ENCODE measurements around the gene RAET1G. TPM values are rescaled to one million over a fixed set of nuclear protein-coding genes. Genes with fewer than 3 reads are reported as not detected.
"Not testable (repeated sequence)": the region's sequence is repeated elsewhere in the genome, so short reads cannot be mapped to it uniquely, and the experiment has no call there.

RAET1G gene
- polyA plus RNA-seq, 2 of the 4 experiments (the other 2 are of a cell fraction) = 10.1 to 24.4 TPM

DNA sequence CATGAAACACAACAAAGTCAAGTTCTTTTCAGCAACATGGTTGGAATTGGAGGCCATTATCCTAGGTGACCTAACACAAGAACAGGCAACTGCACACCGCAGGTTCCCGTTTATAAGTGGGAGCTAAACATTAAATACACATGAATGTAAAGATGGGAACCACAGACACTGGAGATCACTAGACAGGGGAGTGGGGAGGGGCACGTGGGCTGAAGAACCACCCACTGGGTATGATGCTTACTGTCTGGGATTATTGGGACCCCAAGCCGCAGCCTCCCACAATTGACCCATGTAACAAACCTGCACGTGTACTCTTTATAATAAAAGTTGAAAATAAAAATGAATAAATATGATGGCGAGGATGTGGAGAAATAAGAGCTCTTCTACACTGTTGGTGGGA, 8.6 kb upstream of the RAET1G start:
- H3K4me1 ChIP-seq = no peaks in the 10 kb centered on the region
- FAIRE-seq (no peak), DNase-seq (ENCODE audit: low read depth in 1 of 2, low spot score in 1 of 2) (no peak), ATAC-seq (no peak)
- WGBS (ENCODE audit: missing lambda C conversion rate) = 52% methylated on average over 6 of the region's 6 CpGs
- ChIA-PET CTCF (interaction anchor here (1.0 to 2.1 kb wide), 2 partner anchors 85 to 98 kb away, joined by 4 read pairs; no protein-coding TSS in a partner anchor), POLR2A (no interaction called here)
- no peaks in the 10 kb centered on the region for H3K9me3 ChIP-seq
- no peak for TF ChIP-seq RAD21 (conservative IDR thresholded peaks at IDR 0.05 in 1 of 2, IDR thresholded peaks at IDR 0.05 in 1 of 2)
- TF ChIP-seq, protein P1, sequence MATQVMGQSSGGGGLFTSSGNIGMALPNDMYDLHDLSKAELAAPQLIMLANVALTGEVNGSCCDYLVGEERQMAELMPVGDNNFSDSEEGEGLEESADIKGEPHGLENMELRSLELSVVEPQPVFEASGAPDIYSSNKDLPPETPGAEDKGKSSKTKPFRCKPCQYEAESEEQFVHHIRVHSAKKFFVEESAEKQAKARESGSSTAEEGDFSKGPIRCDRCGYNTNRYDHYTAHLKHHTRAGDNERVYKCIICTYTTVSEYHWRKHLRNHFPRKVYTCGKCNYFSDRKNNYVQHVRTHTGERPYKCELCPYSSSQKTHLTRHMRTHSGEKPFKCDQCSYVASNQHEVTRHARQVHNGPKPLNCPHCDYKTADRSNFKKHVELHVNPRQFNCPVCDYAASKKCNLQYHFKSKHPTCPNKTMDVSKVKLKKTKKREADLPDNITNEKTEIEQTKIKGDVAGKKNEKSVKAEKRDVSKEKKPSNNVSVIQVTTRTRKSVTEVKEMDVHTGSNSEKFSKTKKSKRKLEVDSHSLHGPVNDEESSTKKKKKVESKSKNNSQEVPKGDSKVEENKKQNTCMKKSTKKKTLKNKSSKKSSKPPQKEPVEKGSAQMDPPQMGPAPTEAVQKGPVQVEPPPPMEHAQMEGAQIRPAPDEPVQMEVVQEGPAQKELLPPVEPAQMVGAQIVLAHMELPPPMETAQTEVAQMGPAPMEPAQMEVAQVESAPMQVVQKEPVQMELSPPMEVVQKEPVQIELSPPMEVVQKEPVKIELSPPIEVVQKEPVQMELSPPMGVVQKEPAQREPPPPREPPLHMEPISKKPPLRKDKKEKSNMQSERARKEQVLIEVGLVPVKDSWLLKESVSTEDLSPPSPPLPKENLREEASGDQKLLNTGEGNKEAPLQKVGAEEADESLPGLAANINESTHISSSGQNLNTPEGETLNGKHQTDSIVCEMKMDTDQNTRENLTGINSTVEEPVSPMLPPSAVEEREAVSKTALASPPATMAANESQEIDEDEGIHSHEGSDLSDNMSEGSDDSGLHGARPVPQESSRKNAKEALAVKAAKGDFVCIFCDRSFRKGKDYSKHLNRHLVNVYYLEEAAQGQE (IDR thresholded peaks at IDR 0.05) = no peak
- TF ChIP-seq, protein P2, sequence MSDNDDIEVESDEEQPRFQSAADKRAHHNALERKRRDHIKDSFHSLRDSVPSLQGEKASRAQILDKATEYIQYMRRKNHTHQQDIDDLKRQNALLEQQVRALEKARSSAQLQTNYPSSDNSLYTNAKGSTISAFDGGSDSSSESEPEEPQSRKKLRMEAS (IDR thresholded peaks at IDR 0.05) = no peak
- no peak overlapping the region for H3K4me2 ChIP-seq
- no peak overlapping the region for H3K27ac ChIP-seq
- no peak overlapping the region for H3K4me3 ChIP-seq

DNA sequence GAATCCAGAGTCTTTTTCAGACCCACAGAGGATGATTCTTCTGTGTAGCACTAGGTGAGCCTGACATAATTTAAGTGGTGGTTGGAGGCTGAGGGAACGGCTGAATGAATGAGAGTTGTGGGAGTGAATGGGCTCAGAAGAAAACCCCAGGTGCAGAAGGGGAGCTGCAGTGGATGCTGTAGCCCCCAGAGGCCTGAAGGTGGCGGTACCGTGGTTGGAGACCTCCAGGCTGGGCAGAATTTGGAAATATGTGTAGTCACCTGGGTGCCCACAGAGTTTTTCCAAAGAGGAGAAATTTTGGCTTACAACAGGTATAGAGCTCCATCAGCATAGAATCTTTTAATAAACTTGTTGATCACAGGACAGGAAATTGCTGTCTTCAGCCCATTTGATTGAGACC, 6.5 kb upstream of the RAET1G start:
- H3K9me3 ChIP-seq = no peaks in the 10 kb centered on the region
- WGBS (ENCODE audit: missing lambda C conversion rate) = 0% methylated on average over 3 of the region's 3 CpGs
- ATAC-seq (no peak), DNase-seq (ENCODE audit: low read depth in 1 of 2, low spot score in 1 of 2) (no peak), FAIRE-seq (no peak)
- H3K27ac ChIP-seq = no peak overlapping the region
- TF ChIP-seq ZNF302 (CRISPR knock-in tag; IDR thresholded peaks at IDR 0.05) (no peak), FOSB (CRISPR knock-in tag; IDR thresholded peaks at IDR 0.05) (no peak), PHF8 (IDR thresholded peaks at IDR 0.05; ENCODE audit: borderline replicate concordance, low read depth) (no peak), EP300 (IDR thresholded peaks at IDR 0.05) (no peak), RCOR1 (IDR thresholded peaks at IDR 0.05; ENCODE audit: low read depth, low read length) (no peak), HEYL (CRISPR knock-in tag; IDR thresholded peaks at IDR 0.05) (no peak), FOXS1 (CRISPR knock-in tag; IDR thresholded peaks at IDR 0.05) (no peak), MAFK (IDR thresholded peaks at IDR 0.05; ENCODE audit: partially characterized antibody) (no peak), KDM1A (IDR thresholded peaks at IDR 0.05; ENCODE audit: low read depth) (no peak), HOXB13 (CRISPR knock-in tag; IDR thresholded peaks at IDR 0.05; ENCODE audit: low read depth) (no peak), CBX8 (IDR thresholded peaks at IDR 0.05) (no peak), BHLHE40 (IDR thresholded peaks at IDR 0.05; ENCODE audit: low read depth, low read length) (no peak), NR3C1 (IDR thresholded peaks at IDR 0.05) (no peak), HOXB5 (CRISPR knock-in tag; IDR thresholded peaks at IDR 0.05) (no peak), MYC (IDR thresholded peaks at IDR 0.05; ENCODE audit: borderline replicate concordance, low read length) (no peak)
- TF ChIP-seq, protein P3, sequence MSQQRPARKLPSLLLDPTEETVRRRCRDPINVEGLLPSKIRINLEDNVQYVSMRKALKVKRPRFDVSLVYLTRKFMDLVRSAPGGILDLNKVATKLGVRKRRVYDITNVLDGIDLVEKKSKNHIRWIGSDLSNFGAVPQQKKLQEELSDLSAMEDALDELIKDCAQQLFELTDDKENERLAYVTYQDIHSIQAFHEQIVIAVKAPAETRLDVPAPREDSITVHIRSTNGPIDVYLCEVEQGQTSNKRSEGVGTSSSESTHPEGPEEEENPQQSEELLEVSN (IDR thresholded peaks at IDR 0.05; ENCODE audit: borderline replicate concordance, low read depth) = no peak
- TF ChIP-seq, protein P1 (IDR thresholded peaks at IDR 0.05) = no peak
- TF ChIP-seq, protein P4, sequence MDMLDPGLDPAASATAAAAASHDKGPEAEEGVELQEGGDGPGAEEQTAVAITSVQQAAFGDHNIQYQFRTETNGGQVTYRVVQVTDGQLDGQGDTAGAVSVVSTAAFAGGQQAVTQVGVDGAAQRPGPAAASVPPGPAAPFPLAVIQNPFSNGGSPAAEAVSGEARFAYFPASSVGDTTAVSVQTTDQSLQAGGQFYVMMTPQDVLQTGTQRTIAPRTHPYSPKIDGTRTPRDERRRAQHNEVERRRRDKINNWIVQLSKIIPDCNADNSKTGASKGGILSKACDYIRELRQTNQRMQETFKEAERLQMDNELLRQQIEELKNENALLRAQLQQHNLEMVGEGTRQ (IDR thresholded peaks at IDR 0.05) = no peak
- peaks cover 6% of the 10 kb centered on the region; the same call in 1 of the 3 replicates for H3K4me1 ChIP-seq
- CTCF ChIA-PET = interaction anchor here (0.9 kb wide), 1 partner anchor 94 kb away, joined by 4 read pairs; no protein-coding TSS in a partner anchor
- no peak overlapping the region for H3K4me2 ChIP-seq
- POLR2A ChIA-PET = no interaction called here
- no peak overlapping the region for H3K4me3 ChIP-seq

DNA sequence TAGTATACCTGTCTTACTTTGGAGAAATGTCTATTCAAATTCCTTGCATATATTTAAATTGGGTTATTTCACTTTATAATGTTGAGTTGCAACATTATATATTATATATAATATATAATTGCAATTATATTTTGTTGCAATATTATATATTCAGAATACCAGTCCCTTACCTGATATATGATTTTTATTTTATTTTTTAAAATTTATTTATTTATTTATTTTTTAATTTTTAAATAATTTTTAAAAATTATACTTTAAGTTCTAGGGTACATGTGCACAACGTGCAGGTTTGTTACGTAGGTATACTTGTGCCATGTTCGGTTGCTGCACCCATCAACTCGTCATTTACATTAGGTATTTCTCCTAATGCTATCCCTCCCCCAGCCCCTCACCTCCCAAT, 4.1 kb upstream of the RAET1G start:
- FAIRE-seq; H3K27ac ChIP-seq; H3K4me2 ChIP-seq; H3K9me3 ChIP-seq; H3K4me3 ChIP-seq; ATAC-seq; POLR2A ChIA-PET; DNase-seq (ENCODE audit: low read depth in 1 of 2, low spot score in 1 of 2): not testable (repeated sequence)
- peaks cover 11% of the 10 kb centered on the region; the same call in 1 of the 3 replicates for H3K4me1 ChIP-seq
- 60% methylated on average over 4 of the region's 4 CpGs for WGBS (ENCODE audit: missing lambda C conversion rate)
- CTCF ChIA-PET = interaction anchor here (0.5 to 1.6 kb wide), 5 partner anchors 87 to 137 kb away, joined by 3 to 7 read pairs (median 3); no protein-coding TSS in a partner anchor
